GM13977 (cell line): ENCODE measurements around the gene SLCO4A1.
A peak's percentile ranks its signal among the peaks of the same experiment; 100 is the strongest.

Source experiments
- DNase-seq: peaks from one replicate; pipeline ENCODE4 v3.0.0; 2012; ENCODE audit warnings: low spot score
- CTCF ChIP-seq: IDR thresholded peaks from 2 replicates; pipeline ENCODE4 v1.5.1; 2012; ENCODE audit warnings: mild to moderate bottlenecking, control low read depth; ENCODE audit not compliant: insufficient read depth; ENCODE audit errors: extremely low read depth, missing control alignments
- in situ Hi-C: fragments of 300-500 bp; cut with MboI; formaldehyde crosslinking; loops from one replicate; pipeline ENCODE4 v1.12.0; 2022; ENCODE audit warnings: low sequenced_read_pairs, low pct_unique_long_range_greater_than_20kb, mixed read lengths, inconsistent platforms; ENCODE audit not compliant: unreplicated experiment

Gene SLCO4A1

GRCh38 chr20:62666736-62667529 is 24.6 kb downstream of the SLCO4A1 start:
- DNase-seq = no peak
- in situ Hi-C loops = no loop called here
- no peak for TF ChIP-seq CTCF

- in situ Hi-C loops = no loop called here
- no peak for TF ChIP-seq CTCF
- DNase-seq = no peak
These were observed 25.5 kb downstream of the SLCO4A1 start for GRCh38 chr20:62667530-62668440.

GRCh38 chr20:62668441-62669027 is 26.2 kb downstream of the SLCO4A1 start:
- TF ChIP-seq CTCF = peak; percentile 70
- in situ Hi-C loops = no loop called here
- peak; percentile 80 for DNase-seq

GRCh38 chr20:62669249-62669648 is 26.9 kb downstream of the SLCO4A1 start:
- no peak for DNase-seq
- in situ Hi-C loops = no loop called here
- no peak for TF ChIP-seq CTCF

- in situ Hi-C loops = no loop called here
- no peak for DNase-seq
- TF ChIP-seq CTCF = no peak
These were observed 27.9 kb downstream of the SLCO4A1 start for GRCh38 chr20:62670156-62670555.

- no peak for TF ChIP-seq CTCF
- DNase-seq = no peak
- in situ Hi-C loops = no loop called here
These were observed 28.7 kb downstream of the SLCO4A1 start for GRCh38 chr20:62670998-62671397.
